ENCODE results near the gene PWP2.
"Not testable (repeated sequence)": the region's sequence is repeated elsewhere in the genome, so short reads cannot be mapped to it uniquely, and the experiment has no call there.

PWP2 gene

DNA sequence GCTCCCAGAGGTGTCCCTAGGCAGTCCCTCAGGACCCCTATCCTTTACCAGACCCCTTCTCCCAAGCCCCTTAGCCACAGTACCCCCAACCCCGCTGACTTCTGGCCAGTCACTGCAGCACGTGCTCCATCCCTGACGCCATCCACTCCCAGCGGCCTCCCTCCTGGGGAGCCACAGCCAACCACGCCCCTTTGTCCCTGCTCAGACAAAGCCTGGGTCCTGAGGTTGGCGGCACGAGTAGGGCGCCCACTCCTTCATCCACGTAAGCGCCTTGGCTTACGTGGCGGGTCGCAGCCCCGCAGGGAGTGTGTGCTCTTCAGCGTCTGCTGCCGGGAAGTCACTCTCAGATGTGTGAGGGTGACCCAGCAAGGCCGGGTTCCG is 33.3 kb downstream of the PWP2 start:
- DNase-seq = not testable (repeated sequence)

GRCh38 chr21:44142470-44142869 is 35.3 kb downstream of the PWP2 start:
- not testable (repeated sequence) for DNase-seq

- not testable (repeated sequence) for DNase-seq
These were observed 36.2 kb downstream of the PWP2 start for GRCh38 chr21:44143380-44143779.

GRCh38 chr21:44143996-44144395 is 36.8 kb downstream of the PWP2 start:
- not testable (repeated sequence) for DNase-seq

GRCh38 chr21:44144784-44145602 is 37.8 kb downstream of the PWP2 start:
- DNase-seq = not testable (repeated sequence)

- not testable (repeated sequence) for DNase-seq
These were observed 38.4 kb downstream of the PWP2 start for GRCh38 chr21:44145616-44146015.

DNA sequence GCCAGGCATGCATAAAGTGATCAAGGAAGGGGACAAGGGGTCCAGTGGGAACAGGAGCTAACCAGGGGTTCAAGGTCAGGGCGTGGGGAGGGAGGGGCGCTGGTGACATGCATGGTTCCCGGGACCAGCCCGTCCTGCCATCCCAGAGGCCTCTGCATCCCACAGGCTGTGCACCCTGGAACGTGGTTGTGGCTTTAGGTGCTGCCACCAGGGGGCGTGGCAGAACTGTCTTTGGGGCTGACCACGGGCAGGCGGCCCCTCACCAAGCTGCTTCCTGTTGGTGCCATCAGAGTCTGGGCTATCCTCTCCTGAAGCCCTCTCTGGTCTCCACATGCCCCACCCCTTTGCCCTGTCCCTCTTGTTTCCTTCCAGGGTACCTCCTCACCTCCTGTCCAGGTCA is 39.9 kb downstream of the PWP2 start:
- DNase-seq = not testable (repeated sequence)

- not testable (repeated sequence) for DNase-seq
These were observed 43.1 kb downstream of the PWP2 start for GRCh38 chr21:44150255-44150654.

DNA sequence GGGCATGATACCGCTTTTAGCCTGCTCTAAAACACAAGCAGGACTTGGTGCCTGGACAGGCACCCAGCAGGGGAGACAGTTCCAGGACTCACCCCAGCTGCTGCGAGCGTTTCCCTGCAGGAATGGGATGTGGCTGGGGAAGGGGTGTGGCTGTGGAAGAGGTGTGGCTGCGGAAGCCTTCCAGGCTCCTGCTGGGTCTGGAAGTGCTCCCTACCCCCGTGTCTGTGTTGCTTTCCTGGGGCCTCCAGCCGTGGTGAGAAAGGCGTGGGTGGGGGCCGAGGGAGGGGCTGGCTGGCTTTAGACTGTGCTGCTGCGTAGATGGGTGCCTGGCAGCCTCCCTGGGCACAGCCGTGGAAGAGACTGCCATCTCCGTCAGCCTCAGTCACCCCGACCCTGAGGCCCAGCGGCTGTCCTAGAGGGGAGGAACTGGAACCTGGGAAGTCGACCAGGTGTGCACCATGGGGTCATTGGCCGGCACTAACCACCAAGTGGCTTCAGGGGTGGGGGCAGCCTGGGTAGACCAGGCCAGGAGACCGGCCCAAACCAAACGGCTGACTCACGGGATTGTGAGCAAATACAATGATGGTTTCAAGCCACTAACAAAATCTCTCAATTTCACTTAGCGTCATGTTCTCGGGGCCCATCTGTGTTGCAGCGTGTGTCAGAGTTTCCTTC is 46.2 kb downstream of the PWP2 start:
- DNase-seq = not testable (repeated sequence)

- not testable (repeated sequence) for DNase-seq
These were observed 46.7 kb downstream of the PWP2 start for GRCh38 chr21:44153889-44154228.

DNA sequence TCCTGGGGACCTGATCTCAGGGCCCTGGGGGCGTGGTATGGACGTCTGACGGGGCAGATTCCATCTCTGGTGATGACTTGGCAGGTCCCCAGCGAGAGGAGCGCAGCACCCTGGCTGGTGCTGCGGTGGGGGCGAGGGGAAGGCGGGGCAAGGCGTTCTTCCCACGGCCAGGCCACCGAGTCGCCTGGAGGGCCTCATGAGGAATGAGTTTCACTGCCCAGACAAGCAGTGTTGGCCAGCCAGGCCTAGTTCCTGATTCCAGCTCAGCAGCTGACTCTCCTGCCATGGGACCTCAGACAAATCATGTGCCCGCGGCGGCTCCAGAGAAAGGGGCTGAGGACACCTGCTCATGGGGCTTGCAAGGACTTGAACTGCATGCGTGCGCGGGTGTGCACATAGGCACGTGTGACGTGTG is 47.6 kb downstream of the PWP2 start:
- DNase-seq = not testable (repeated sequence)

GRCh38 chr21:44155231-44155993 is 48.2 kb downstream of the PWP2 start:
- not testable (repeated sequence) for DNase-seq

DNA sequence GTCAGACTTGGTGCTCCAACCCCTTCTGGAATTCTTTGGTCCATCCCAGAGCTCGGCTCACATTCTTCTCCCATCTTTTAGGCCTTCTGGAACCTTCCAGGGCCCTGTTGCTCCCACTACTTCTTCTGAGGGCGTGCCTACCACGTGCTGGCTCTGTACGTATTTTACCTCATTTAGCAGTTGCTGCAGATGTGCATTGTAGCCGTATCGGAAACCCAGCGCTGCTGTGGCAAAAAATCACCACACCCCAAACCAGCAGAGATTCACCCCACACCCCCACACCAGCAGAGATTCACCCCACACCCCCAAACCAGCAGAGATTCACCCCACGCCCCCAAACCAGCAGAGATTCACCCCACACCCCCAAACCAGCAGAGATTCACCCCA is 48.8 kb downstream of the PWP2 start:
- DNase-seq = not testable (repeated sequence)

DNA sequence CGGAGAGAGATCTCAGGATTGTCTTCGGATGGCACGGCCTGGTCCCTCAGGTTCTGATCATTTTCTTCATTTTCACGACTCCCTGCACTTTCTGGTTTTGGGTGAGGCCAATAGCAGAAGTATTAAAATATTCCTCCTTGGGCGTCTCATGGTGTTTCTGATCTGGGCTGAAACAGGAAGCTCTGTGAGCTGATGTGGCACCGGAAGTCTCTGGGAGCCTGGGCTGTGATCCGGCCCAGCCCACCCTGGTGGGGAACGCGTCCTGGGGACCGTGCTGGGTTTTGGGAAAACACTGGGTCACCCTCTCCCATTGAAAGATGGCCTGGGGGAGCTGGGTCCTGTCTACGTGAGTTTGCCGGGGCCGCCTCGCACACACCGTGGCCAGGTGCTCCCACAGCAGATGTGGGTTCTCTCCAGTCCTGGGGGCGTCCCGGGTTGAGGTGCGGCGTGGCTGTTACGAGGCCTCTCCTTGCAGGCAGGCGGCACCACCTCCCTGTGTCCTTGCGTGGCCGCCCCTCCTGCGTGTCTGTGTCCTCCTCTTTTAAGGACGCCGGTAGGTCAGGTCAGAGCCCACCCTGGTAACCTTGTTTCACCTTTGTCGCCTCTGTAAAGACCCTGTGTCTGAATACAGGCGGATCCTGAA is 50.4 kb downstream of the PWP2 start:
- not testable (repeated sequence) for DNase-seq

DNA sequence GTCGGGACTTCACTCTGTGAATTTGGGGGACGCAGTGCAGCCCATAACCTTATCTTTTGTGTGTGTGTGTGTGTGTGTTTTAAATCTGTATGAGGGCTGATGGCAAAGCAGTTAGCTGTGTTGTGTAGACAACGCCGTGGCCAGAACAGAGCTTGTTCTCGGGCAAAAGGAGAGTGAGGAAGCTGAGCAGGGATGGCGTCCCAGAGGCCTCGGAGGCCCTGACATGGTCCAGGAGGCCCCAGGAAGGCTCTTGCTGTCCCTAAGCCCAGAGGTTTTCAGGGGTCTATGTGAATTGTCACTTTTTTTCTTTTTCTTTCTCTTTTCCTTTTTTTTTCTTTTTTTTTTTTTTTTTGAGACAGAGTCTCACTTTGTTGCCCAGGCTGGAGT is 50.9 kb downstream of the PWP2 start:
- DNase-seq = not testable (repeated sequence)

DNA sequence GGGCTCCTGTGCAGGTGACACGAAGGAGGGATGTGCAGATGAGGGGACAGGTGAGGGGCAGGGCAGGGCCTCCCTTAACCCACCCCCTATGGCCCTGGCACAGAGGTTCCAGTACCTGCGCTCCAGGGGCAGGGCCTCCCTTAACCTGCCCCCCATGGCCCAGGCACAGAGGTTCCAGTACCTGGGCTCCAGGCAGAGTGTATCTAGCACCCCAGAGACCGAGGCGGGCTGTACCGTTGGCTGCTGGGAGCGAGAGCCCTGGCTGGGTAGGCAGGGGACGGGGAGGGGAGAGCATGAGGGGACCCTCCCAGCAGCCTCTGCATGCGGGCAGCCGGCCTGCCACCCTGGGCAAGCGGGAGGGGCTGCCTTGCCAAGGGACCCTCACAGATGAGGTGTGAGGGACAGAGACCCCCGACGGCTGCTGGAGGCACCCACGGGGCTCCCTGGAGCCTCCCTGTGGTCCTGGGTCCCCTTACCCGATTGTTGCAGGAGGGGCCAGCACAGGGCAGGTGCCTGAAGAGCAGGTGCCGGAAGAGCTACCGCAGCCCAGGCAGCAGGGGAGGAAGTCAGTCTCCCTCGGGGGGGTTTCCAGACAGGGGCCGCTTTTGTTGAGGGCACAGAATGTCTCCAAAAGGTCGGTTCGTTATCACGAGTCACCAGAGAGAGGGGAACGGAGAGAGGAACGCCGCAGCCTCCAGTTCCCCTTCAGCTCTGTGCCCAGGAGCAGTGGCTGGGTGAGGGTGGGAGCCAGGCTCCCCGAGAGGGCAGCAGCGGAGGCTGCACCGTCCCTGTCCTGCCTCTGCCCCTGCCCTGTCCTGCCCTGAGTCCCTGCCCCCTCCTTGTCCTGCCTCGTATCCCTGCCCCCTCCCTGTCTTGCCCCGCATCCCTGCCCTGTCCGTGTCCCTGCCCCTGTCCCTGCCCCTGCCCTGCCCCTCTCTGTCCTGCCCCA is 52.4 kb downstream of the PWP2 start:
- DNase-seq = not testable (repeated sequence)

GRCh38 chr21:44160298-44160672 is 53.1 kb downstream of the PWP2 start:
- DNase-seq = not testable (repeated sequence)

- not testable (repeated sequence) for DNase-seq
These were observed 53.6 kb downstream of the PWP2 start for GRCh38 chr21:44160821-44161220.

DNA sequence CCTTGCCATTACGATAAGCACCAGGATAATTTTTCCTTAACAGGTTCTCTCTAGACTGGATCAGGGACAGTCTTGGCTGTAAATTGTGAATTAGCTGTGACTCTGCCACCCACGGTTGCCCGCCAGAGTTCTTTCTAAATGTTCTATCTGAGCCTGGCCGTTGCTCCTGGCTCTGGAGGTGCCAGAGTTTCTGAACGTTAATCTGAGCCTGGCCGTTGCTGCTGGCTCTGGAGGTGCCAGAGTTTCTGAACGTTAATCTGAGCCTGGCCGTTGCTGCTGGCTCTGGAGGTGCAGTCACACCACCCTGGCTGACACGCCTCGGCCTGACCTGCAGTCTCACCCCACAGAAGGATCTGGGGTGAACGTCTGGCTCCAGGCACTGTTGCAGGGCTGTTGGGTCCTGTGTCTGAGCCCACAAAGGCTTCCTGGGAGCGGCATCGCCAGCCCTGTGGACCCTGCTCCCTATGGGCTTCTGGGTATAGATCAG is 56.0 kb downstream of the PWP2 start:
- DNase-seq = not testable (repeated sequence)

- not testable (repeated sequence) for DNase-seq
These were observed 58.7 kb downstream of the PWP2 start for GRCh38 chr21:44165933-44166332.

- DNase-seq = not testable (repeated sequence)
These were observed 60.3 kb downstream of the PWP2 start for GRCh38 chr21:44167527-44167926.

DNA sequence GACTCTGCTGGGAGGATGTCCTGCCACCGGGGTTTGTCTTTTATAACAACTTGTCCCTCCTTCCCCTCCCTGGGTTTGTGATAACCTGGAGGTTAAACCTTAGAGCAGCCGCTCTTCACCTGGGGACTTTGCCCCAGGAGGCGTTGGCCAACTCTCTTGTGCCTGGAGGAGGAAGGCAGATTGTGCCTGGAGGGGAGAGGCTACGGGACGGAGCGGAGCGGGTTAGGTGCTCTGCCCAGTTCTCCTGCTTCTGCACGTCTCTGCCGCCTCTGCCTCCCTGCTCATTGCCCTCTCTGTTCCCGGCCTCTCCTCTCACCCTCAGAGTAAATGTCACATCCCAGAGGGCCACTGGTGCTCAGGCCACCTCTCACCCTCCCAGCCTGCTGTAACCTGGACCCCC is 63.1 kb downstream of the PWP2 start:
- DNase-seq = not testable (repeated sequence)

Measured in NCI-H2227 treated with DMSO at 0.1 percent for 48 hours (cell line).